Heart left ventricle (tissue), 13 donors: Measurements from ENCODE around the gene PTK7.

Experiments used
- POLR2A ChIP-seq, 2 donors: fragments of 450-650 bp; IDR thresholded peaks; one replicate each; pipeline ENCODE4 v1.6.1; 2017; ENCODE audit warnings: antibody characterized with exemption in 2 of 2, mild to moderate bottlenecking in 2 of 2, moderate library complexity in 2 of 2
- TF ChIP-seq, protein P1 (sequence below), 12 donors: fragments of 200-600 bp; sonication (generic) in 4 of 12; IDR thresholded peaks; one replicate each; pipeline versions ENCODE4 v1.5.0 to v1.8.0; 2018 to 2022; ENCODE audit warnings: antibody characterized with exemption in 12 of 12, mild to moderate bottlenecking in 5 of 12
- donor health status: ischemic (EF 13 %, LVEDD 7.1; RV severe dilation, severe dysfunction).
- donor health status: DM: no; HTN: yes; CAD: no.
- donor health status: DM: no; HTN: no; CAD: no.
- donor health status: ischemic (EF 25% LVEDD 6.9; RV normal size, moderate dysfunction).
- donor health status: ischemic (EF 25% LVEDD 5.7; RV mildly dilated, moderate dysfunction).
- donor health status: ischemic (EF 35%, LVEDD 5.7; RV mildly dilated, moderate dysfunction).
- donor health status: nonischemic (EF 11% LVEDD 7.7; RV severe dilation, severe dysfunction).
- donor health status: DM: yes; HTN: yes; CAD: no.
- donor health status: PGD.
- donor health status: ischemic (EF 29% LVEDD 5.4; RV normal size, mild dysfunction).
- donor health status: nonischemic (EF 23%, LVEDD 6.1; RV moderate dilation, normal function).

- TF ChIP-seq, protein P1, sequence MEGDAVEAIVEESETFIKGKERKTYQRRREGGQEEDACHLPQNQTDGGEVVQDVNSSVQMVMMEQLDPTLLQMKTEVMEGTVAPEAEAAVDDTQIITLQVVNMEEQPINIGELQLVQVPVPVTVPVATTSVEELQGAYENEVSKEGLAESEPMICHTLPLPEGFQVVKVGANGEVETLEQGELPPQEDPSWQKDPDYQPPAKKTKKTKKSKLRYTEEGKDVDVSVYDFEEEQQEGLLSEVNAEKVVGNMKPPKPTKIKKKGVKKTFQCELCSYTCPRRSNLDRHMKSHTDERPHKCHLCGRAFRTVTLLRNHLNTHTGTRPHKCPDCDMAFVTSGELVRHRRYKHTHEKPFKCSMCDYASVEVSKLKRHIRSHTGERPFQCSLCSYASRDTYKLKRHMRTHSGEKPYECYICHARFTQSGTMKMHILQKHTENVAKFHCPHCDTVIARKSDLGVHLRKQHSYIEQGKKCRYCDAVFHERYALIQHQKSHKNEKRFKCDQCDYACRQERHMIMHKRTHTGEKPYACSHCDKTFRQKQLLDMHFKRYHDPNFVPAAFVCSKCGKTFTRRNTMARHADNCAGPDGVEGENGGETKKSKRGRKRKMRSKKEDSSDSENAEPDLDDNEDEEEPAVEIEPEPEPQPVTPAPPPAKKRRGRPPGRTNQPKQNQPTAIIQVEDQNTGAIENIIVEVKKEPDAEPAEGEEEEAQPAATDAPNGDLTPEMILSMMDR (IDR thresholded peaks at IDR 0.05): no peak
- TF ChIP-seq POLR2A (IDR thresholded peaks at IDR 0.05): no peak
These were observed 105.5 kb downstream of the PTK7 start for GRCh38 chr6:43181621-43181941.
